HL-60 (cell line): ENCODE results near the gene DYNLRB1.

Source experiments
- DNase-seq, 2 experiments: peaks; one replicate each; pipeline ENCODE4 v3.0.0-alpha.2; 2010 to 2020; ENCODE audit warnings: low read depth in 1 of 2, low spot score in 1 of 2
- H3K27ac ChIP-seq: fragments of 250-450 bp; sonication (Bioruptor Pico); replicated peaks from 2 replicates; pipeline ENCODE4 v1.5.1; 2020; ENCODE audit warnings: mild to moderate bottlenecking, moderate library complexity
- H3K27me3 ChIP-seq: fragments of 250-450 bp; sonication (Bioruptor Pico); 2 replicates; pipeline ENCODE4 v1.5.1; 2021; ENCODE audit warnings: mild to moderate bottlenecking, moderate library complexity; ENCODE audit not compliant: insufficient read depth, poor library complexity, severe bottlenecking
- H3K4me3 ChIP-seq: replicated peaks from 2 replicates; pipeline ENCODE4 v1.5.1; 2011; ENCODE audit warnings: mild to moderate bottlenecking, control low read depth, low read length; ENCODE audit not compliant: insufficient read depth
- GABPA ChIP-seq: IDR thresholded peaks from 2 replicates; pipeline ENCODE4 v1.6.1; 2012; ENCODE audit warnings: low read depth
- POLR2AphosphoS5 ChIP-seq: IDR thresholded peaks from 2 replicates; pipeline ENCODE4 v1.6.1; 2012; ENCODE audit warnings: low read depth
- SPI1 ChIP-seq: IDR thresholded peaks from 2 replicates; pipeline ENCODE4 v1.6.1; 2012; ENCODE audit warnings: low read depth, mild to moderate bottlenecking, borderline replicate concordance
- TF ChIP-seq, protein P1 (sequence below): IDR thresholded peaks from one replicate; pipeline ENCODE4 v1.5.1; 2011; ENCODE audit warnings: low read length, control low read depth, inconsistent platforms; ENCODE audit not compliant: insufficient read depth
- TF ChIP-seq, protein P2 (sequence below): IDR thresholded peaks from 2 replicates; pipeline ENCODE4 v1.6.1; 2012; ENCODE audit warnings: low read depth; ENCODE audit not compliant: insufficient replicate concordance

Gene DYNLRB1

DNA sequence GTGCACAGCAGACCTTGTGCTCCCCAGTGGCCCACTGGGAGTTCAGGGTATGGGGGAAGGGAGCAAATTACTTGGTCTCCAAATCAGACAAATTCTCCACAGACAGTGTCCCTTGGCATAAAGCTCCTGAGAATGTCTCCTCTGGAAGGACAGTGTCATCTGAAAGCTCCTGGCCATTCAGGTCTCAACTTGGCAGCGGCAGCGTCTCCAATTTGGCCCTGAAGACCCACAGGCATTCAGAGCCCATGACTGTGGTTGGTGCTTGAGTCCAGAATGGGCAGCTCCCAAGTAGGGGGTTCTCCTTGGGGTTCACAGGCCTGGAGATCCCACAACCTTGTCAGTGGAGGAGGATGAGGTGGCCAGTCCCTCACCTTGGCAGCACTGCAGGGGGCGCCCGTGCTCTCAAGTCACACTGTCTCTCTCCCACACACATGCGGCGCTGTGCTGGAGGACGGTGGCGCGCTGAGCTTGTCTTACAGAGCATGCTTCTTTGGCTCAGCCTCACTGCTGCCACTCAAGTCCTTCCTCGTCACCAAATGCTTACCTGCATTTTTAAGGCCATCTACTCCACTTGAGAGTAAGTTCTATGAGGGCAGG, 20.7 kb downstream of the DYNLRB1 start:
- Histone ChIP-seq H3K27me3 (no peaks in the 10 kb centered on the region), H3K4me3 (no peak overlapping the region), H3K27ac (no peak overlapping the region)
- TF ChIP-seq POLR2AphosphoS5 (no peak), SPI1 (no peak), GABPA (no peak)
- TF ChIP-seq, protein P1, sequence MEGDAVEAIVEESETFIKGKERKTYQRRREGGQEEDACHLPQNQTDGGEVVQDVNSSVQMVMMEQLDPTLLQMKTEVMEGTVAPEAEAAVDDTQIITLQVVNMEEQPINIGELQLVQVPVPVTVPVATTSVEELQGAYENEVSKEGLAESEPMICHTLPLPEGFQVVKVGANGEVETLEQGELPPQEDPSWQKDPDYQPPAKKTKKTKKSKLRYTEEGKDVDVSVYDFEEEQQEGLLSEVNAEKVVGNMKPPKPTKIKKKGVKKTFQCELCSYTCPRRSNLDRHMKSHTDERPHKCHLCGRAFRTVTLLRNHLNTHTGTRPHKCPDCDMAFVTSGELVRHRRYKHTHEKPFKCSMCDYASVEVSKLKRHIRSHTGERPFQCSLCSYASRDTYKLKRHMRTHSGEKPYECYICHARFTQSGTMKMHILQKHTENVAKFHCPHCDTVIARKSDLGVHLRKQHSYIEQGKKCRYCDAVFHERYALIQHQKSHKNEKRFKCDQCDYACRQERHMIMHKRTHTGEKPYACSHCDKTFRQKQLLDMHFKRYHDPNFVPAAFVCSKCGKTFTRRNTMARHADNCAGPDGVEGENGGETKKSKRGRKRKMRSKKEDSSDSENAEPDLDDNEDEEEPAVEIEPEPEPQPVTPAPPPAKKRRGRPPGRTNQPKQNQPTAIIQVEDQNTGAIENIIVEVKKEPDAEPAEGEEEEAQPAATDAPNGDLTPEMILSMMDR: peak; percentile 31
- peak in 1 of 2 experiments; percentile 81 for DNase-seq

DNA sequence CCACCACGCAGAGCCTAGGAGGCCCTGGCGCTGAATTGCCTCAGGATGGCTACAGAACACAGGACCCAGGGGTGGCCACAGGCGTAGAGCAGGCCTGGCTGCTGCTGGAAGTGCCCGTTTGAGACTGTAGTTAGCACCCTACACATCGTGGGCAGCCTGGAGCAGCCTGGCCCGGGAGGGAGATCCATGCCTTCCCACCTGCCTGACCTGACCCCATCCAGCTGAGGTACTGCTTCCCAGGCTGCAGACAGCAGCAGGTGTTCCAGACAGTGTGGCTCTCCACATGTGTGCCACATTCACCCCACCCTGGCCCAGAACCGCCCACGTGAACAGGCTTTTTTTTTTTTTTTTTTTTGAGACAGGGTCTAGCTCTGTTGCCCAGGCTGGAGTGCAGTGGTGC, 21.4 kb downstream of the DYNLRB1 start:
- Histone ChIP-seq H3K27ac (no peak overlapping the region), H3K27me3 (no peaks in the 10 kb centered on the region), H3K4me3 (no peak overlapping the region)
- TF ChIP-seq, protein P1: no peak
- no peak for TF ChIP-seq POLR2AphosphoS5
- TF ChIP-seq SPI1: no peak
- TF ChIP-seq GABPA: no peak
- TF ChIP-seq, protein P2, sequence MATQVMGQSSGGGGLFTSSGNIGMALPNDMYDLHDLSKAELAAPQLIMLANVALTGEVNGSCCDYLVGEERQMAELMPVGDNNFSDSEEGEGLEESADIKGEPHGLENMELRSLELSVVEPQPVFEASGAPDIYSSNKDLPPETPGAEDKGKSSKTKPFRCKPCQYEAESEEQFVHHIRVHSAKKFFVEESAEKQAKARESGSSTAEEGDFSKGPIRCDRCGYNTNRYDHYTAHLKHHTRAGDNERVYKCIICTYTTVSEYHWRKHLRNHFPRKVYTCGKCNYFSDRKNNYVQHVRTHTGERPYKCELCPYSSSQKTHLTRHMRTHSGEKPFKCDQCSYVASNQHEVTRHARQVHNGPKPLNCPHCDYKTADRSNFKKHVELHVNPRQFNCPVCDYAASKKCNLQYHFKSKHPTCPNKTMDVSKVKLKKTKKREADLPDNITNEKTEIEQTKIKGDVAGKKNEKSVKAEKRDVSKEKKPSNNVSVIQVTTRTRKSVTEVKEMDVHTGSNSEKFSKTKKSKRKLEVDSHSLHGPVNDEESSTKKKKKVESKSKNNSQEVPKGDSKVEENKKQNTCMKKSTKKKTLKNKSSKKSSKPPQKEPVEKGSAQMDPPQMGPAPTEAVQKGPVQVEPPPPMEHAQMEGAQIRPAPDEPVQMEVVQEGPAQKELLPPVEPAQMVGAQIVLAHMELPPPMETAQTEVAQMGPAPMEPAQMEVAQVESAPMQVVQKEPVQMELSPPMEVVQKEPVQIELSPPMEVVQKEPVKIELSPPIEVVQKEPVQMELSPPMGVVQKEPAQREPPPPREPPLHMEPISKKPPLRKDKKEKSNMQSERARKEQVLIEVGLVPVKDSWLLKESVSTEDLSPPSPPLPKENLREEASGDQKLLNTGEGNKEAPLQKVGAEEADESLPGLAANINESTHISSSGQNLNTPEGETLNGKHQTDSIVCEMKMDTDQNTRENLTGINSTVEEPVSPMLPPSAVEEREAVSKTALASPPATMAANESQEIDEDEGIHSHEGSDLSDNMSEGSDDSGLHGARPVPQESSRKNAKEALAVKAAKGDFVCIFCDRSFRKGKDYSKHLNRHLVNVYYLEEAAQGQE: no peak
- no peak for DNase-seq

DNA sequence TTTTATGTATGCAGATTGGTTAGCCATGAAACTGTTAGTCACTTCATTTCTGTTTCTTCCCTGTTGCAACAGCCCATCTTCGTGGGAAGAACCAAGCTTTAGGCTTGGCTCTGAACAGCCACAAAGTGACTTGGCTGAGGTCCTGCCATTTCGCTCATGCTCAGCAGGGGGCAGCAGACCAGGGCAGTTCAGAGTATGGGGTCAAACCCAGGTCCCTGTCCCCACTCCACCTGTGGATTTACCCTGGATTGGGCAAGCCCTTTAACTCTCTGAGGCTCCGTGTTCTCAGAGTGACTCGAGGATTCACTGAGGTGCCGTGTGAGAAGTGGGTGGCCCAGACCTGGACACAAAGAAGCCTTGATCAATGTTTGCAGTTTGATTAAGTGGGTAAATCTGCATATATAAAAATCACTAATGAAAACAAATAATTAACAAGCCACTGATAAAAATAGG, 22.5 kb downstream of the DYNLRB1 start:
- Histone ChIP-seq H3K4me3 (no peak overlapping the region), H3K27me3 (no peaks in the 10 kb centered on the region), H3K27ac (no peak overlapping the region)
- DNase-seq: peak; percentile 59 to 72
- TF ChIP-seq, protein P1: peak; percentile 78
- TF ChIP-seq GABPA: no peak

DNA sequence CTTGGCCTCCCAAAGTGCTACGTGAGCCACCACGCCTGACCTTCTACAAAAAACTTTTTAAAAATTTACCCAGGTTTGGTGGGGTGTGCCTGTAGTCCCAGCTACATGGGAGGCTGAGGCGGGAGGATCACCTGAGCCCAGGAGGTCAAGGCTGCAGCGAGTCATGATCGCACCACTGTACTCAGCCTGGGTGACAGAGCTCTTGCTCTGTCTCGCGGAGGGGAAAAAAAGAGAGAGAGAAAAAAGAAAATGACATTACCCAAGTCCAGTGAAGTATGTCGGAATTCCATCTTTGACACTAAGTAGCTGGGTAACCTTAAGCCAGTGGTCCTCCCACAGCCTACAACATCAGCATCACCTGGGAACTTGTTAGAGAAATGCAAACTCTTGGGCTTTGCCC, 23.5 kb downstream of the DYNLRB1 start:
- Histone ChIP-seq H3K4me3 (no peak overlapping the region), H3K27me3 (no peaks in the 10 kb centered on the region), H3K27ac (no peak overlapping the region)
- no peak for TF ChIP-seq GABPA
- TF ChIP-seq POLR2AphosphoS5: no peak
- TF ChIP-seq SPI1: no peak
- TF ChIP-seq, protein P2: no peak
- TF ChIP-seq, protein P1: no peak
- DNase-seq: no peak
